ENCODE measurements around the gene TANC1.

TANC1 gene

GRCh38 chr2:159225025-159226016 is 256.9 kb downstream of the TANC1 start:
- no peak for DNase-seq (ENCODE audit: low spot score)

- no peak for DNase-seq (ENCODE audit: low spot score)
Observed at GRCh38 chr2:159226059-159226461, 257.6 kb downstream of the TANC1 start.

- no peak for DNase-seq (ENCODE audit: low spot score)
Observed at GRCh38 chr2:159226608-159227385, 258.4 kb downstream of the TANC1 start.

- DNase-seq (ENCODE audit: low spot score), result no peak
Observed at GRCh38 chr2:159227467-159227866, 259.0 kb downstream of the TANC1 start.

- no peak for DNase-seq (ENCODE audit: low spot score)
Observed at GRCh38 chr2:159228081-159228581, 259.7 kb downstream of the TANC1 start.

- no peak for DNase-seq (ENCODE audit: low spot score)
Observed at GRCh38 chr2:159229476-159230144, 261.2 kb downstream of the TANC1 start.

- DNase-seq (ENCODE audit: low spot score), result peak; percentile 57
Observed at GRCh38 chr2:159230145-159230877, 261.9 kb downstream of the TANC1 start.

- no peak for DNase-seq (ENCODE audit: low spot score)
Observed at GRCh38 chr2:159232456-159233170, 264.2 kb downstream of the TANC1 start.

- DNase-seq (ENCODE audit: low spot score), result no peak
Observed at GRCh38 chr2:159234868-159235267, 266.4 kb downstream of the TANC1 start.

- DNase-seq (ENCODE audit: low spot score), result no peak
Observed at GRCh38 chr2:159243529-159243928, 275.1 kb downstream of the TANC1 start.

GRCh38 chr2:159246325-159246988 is 278.0 kb downstream of the TANC1 start:
- DNase-seq (ENCODE audit: low spot score), result no peak

GRCh38 chr2:159249990-159250715 is 281.7 kb downstream of the TANC1 start:
- peak; percentile 90 for DNase-seq (ENCODE audit: low spot score)

GRCh38 chr2:159251296-159252173 is 283.1 kb downstream of the TANC1 start:
- DNase-seq (ENCODE audit: low spot score), result no peak

GRCh38 chr2:159252905-159253304 is 284.5 kb downstream of the TANC1 start:
- DNase-seq (ENCODE audit: low spot score), result no peak

GRCh38 chr2:159256159-159256558 is 287.7 kb downstream of the TANC1 start:
- DNase-seq (ENCODE audit: low spot score), result no peak

GRCh38 chr2:159262226-159262625 is 293.8 kb downstream of the TANC1 start:
- DNase-seq (ENCODE audit: low spot score), result no peak

- no peak for DNase-seq (ENCODE audit: low spot score)
Observed at GRCh38 chr2:159262904-159263303, 294.5 kb downstream of the TANC1 start.

- no peak for DNase-seq (ENCODE audit: low spot score)
Observed at GRCh38 chr2:159265171-159265576, 296.7 kb downstream of the TANC1 start.

All from Ammon's horn (tissue), 1 donor.